ENCODE measurements around the gene IFT81. TPM values are rescaled to one million over a fixed set of nuclear protein-coding genes. Genes with fewer than 3 reads are reported as not detected.

IFT81 gene
- total RNA-seq, 1 experiment from 2014 or later: 10.5 TPM

DNA sequence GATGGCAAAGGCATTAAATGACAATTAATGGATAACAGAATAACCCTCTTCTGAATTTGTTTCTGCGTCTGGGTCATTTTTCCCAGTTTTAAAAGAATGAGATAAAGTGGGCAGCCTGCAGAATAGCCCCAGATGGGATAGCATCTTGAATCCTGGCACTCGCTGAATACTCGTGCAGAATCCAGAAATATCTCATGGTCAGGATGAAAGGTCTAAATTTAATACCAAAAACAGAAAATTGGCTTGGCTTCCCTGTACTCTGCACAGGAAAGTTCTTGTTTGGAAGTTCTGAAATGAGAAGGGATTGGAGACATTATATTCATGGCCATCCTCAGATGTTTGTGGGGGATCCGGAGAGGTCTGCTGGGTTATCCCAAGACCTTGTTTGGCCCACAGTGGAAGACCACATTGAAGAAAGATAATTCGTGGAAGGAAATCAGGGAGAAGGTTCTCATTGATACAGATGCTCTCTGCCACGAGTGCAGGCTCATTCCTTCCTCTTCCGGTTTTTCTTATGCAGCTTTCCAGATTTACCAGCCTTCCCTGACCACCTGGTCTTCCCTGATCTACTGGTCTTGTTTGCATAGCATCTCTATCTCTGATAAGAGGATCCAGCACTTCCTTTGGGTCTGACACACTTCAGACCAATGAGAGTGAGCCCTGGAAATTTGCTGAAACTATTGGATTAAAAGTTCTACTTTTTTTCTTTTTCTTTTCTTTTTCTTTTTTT, 6.0 kb upstream of the IFT81 start:
- CTCF ChIA-PET: interaction anchor here (1.2 kb wide), 1 partner anchor 16 kb away, joined by 5 read pairs; no protein-coding TSS in a partner anchor
- Mint-ChIP-seq H3K4me3 (no peak overlapping the region), H3K9me3 (no peaks in the 10 kb centered on the region), H3K36me3 (no peaks in the 10 kb centered on the region), H3K4me1 (peaks cover 11% of the 10 kb centered on the region), H3K27me3 (ENCODE audit: low read depth) (peaks cover 39% of the 10 kb centered on the region), H3K27ac (no peak overlapping the region)
- POLR2A ChIA-PET: interaction anchor here (0.7 kb wide), 1 partner anchor 182 kb away, joined by 3 read pairs; no protein-coding TSS in a partner anchor
- ATAC-seq (no peak), DNase-seq (ENCODE audit: low spot score) (no peak)
- TF ChIP-seq NFE2L1 (CRISPR knock-in tag; IDR thresholded peaks at IDR 0.05) (no peak), ZNF219 (CRISPR knock-in tag; IDR thresholded peaks at IDR 0.05; ENCODE audit: borderline replicate concordance) (no peak), PRRX2 (CRISPR knock-in tag; IDR thresholded peaks at IDR 0.05) (no peak), ZNF263 (CRISPR knock-in tag; IDR thresholded peaks at IDR 0.05; ENCODE audit: low read depth) (no peak), NFYB (CRISPR knock-in tag; conservative IDR thresholded peaks at IDR 0.05; ENCODE audit: low read depth) (no peak), ZBTB21 (CRISPR knock-in tag; IDR thresholded peaks at IDR 0.05; ENCODE audit: borderline replicate concordance) (no peak), ELF4 (CRISPR knock-in tag; IDR thresholded peaks at IDR 0.05; ENCODE audit: low read depth) (no peak), FOXP1 (CRISPR knock-in tag; IDR thresholded peaks at IDR 0.05; ENCODE audit: borderline replicate concordance) (no peak), TEAD1 (CRISPR knock-in tag; IDR thresholded peaks at IDR 0.05) (no peak), KAT7 (CRISPR knock-in tag; IDR thresholded peaks at IDR 0.05; ENCODE audit: borderline replicate concordance) (no peak)
- TF ChIP-seq, protein P1, sequence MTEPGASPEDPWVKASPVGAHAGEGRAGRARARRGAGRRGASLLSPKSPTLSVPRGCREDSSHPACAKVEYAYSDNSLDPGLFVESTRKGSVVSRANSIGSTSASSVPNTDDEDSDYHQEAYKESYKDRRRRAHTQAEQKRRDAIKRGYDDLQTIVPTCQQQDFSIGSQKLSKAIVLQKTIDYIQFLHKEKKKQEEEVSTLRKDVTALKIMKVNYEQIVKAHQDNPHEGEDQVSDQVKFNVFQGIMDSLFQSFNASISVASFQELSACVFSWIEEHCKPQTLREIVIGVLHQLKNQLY (CRISPR knock-in tag; IDR thresholded peaks at IDR 0.05): no peak
- TF ChIP-seq, protein P2, sequence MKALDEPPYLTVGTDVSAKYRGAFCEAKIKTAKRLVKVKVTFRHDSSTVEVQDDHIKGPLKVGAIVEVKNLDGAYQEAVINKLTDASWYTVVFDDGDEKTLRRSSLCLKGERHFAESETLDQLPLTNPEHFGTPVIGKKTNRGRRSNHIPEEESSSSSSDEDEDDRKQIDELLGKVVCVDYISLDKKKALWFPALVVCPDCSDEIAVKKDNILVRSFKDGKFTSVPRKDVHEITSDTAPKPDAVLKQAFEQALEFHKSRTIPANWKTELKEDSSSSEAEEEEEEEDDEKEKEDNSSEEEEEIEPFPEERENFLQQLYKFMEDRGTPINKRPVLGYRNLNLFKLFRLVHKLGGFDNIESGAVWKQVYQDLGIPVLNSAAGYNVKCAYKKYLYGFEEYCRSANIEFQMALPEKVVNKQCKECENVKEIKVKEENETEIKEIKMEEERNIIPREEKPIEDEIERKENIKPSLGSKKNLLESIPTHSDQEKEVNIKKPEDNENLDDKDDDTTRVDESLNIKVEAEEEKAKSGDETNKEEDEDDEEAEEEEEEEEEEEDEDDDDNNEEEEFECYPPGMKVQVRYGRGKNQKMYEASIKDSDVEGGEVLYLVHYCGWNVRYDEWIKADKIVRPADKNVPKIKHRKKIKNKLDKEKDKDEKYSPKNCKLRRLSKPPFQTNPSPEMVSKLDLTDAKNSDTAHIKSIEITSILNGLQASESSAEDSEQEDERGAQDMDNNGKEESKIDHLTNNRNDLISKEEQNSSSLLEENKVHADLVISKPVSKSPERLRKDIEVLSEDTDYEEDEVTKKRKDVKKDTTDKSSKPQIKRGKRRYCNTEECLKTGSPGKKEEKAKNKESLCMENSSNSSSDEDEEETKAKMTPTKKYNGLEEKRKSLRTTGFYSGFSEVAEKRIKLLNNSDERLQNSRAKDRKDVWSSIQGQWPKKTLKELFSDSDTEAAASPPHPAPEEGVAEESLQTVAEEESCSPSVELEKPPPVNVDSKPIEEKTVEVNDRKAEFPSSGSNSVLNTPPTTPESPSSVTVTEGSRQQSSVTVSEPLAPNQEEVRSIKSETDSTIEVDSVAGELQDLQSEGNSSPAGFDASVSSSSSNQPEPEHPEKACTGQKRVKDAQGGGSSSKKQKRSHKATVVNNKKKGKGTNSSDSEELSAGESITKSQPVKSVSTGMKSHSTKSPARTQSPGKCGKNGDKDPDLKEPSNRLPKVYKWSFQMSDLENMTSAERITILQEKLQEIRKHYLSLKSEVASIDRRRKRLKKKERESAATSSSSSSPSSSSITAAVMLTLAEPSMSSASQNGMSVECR (CRISPR knock-in tag; IDR thresholded peaks at IDR 0.05; ENCODE audit: borderline replicate concordance): no peak
- TF ChIP-seq, protein P3, sequence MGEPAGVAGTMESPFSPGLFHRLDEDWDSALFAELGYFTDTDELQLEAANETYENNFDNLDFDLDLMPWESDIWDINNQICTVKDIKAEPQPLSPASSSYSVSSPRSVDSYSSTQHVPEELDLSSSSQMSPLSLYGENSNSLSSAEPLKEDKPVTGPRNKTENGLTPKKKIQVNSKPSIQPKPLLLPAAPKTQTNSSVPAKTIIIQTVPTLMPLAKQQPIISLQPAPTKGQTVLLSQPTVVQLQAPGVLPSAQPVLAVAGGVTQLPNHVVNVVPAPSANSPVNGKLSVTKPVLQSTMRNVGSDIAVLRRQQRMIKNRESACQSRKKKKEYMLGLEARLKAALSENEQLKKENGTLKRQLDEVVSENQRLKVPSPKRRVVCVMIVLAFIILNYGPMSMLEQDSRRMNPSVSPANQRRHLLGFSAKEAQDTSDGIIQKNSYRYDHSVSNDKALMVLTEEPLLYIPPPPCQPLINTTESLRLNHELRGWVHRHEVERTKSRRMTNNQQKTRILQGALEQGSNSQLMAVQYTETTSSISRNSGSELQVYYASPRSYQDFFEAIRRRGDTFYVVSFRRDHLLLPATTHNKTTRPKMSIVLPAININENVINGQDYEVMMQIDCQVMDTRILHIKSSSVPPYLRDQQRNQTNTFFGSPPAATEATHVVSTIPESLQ (CRISPR knock-in tag; IDR thresholded peaks at IDR 0.05): no peak
- TF ChIP-seq, protein P4, sequence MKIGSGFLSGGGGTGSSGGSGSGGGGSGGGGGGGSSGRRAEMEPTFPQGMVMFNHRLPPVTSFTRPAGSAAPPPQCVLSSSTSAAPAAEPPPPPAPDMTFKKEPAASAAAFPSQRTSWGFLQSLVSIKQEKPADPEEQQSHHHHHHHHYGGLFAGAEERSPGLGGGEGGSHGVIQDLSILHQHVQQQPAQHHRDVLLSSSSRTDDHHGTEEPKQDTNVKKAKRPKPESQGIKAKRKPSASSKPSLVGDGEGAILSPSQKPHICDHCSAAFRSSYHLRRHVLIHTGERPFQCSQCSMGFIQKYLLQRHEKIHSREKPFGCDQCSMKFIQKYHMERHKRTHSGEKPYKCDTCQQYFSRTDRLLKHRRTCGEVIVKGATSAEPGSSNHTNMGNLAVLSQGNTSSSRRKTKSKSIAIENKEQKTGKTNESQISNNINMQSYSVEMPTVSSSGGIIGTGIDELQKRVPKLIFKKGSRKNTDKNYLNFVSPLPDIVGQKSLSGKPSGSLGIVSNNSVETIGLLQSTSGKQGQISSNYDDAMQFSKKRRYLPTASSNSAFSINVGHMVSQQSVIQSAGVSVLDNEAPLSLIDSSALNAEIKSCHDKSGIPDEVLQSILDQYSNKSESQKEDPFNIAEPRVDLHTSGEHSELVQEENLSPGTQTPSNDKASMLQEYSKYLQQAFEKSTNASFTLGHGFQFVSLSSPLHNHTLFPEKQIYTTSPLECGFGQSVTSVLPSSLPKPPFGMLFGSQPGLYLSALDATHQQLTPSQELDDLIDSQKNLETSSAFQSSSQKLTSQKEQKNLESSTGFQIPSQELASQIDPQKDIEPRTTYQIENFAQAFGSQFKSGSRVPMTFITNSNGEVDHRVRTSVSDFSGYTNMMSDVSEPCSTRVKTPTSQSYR (CRISPR knock-in tag; IDR thresholded peaks at IDR 0.05): no peak

DNA sequence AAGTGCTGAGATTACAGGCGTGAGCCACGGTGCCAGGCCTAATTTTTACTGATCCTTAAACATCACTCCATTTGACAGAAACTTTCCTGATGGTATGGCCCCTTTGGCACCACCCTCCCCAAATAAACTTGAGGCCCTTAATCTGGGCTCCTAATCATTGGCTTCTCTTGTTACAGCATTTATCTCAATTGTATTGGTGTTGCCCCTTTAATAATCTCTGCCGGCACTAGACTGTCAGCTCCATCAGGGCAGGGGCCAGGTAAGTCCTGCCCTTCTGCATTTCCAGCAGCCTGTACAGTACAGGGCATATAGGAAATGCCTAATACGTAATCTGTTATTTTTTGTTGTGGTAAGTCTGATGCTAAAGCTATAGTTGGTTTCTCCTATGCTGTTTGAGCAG, 1.2 kb upstream of the IFT81 start:
- H3K4me1 Mint-ChIP-seq: peaks cover 24% of the 10 kb centered on the region
- no peak for ATAC-seq
- H3K27ac Mint-ChIP-seq: no peak overlapping the region
- no peak for DNase-seq (ENCODE audit: low spot score)
- peaks cover 46% of the 10 kb centered on the region for H3K27me3 Mint-ChIP-seq (ENCODE audit: low read depth)
- H3K9me3 Mint-ChIP-seq: no peaks in the 10 kb centered on the region
- ChIA-PET CTCF (interaction anchor here (0.6 to 1.7 kb wide), 3 partner anchors 20 to 492 kb away, joined by 3 to 14 read pairs (median 4); no protein-coding TSS in a partner anchor), POLR2A (no interaction called here)
- no peaks in the 10 kb centered on the region for H3K36me3 Mint-ChIP-seq
- no peak overlapping the region for H3K4me3 Mint-ChIP-seq
- TF ChIP-seq, protein P5, sequence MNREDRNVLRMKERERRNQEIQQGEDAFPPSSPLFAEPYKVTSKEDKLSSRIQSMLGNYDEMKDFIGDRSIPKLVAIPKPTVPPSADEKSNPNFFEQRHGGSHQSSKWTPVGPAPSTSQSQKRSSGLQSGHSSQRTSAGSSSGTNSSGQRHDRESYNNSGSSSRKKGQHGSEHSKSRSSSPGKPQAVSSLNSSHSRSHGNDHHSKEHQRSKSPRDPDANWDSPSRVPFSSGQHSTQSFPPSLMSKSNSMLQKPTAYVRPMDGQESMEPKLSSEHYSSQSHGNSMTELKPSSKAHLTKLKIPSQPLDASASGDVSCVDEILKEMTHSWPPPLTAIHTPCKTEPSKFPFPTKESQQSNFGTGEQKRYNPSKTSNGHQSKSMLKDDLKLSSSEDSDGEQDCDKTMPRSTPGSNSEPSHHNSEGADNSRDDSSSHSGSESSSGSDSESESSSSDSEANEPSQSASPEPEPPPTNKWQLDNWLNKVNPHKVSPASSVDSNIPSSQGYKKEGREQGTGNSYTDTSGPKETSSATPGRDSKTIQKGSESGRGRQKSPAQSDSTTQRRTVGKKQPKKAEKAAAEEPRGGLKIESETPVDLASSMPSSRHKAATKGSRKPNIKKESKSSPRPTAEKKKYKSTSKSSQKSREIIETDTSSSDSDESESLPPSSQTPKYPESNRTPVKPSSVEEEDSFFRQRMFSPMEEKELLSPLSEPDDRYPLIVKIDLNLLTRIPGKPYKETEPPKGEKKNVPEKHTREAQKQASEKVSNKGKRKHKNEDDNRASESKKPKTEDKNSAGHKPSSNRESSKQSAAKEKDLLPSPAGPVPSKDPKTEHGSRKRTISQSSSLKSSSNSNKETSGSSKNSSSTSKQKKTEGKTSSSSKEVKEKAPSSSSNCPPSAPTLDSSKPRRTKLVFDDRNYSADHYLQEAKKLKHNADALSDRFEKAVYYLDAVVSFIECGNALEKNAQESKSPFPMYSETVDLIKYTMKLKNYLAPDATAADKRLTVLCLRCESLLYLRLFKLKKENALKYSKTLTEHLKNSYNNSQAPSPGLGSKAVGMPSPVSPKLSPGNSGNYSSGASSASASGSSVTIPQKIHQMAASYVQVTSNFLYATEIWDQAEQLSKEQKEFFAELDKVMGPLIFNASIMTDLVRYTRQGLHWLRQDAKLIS (CRISPR knock-in tag; IDR thresholded peaks at IDR 0.05; ENCODE audit: borderline replicate concordance): no peak
- no peak for TF ChIP-seq CREB1 (CRISPR knock-in tag; IDR thresholded peaks at IDR 0.05)
- TF ChIP-seq, protein P6, sequence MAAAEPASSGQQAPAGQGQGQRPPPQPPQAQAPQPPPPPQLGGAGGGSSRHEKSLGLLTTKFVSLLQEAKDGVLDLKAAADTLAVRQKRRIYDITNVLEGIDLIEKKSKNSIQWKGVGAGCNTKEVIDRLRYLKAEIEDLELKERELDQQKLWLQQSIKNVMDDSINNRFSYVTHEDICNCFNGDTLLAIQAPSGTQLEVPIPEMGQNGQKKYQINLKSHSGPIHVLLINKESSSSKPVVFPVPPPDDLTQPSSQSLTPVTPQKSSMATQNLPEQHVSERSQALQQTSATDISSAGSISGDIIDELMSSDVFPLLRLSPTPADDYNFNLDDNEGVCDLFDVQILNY (CRISPR knock-in tag; IDR thresholded peaks at IDR 0.05): no peak
